K562 (cell line): ENCODE results near the gene MIEN1. TPM values are rescaled to one million over a fixed set of nuclear protein-coding genes. Genes with fewer than 3 reads are reported as not detected.

Experiments
- ATAC-seq: fragments of 200-7000 bp; cut with Tn5 transposase; 3 replicates; pipeline ENCODE4 v1.9.1; 2020; ENCODE audit warnings: moderate library complexity
- BruUV-seq: library from RNA; stranded (reverse); fragments of 400-500 nt; replicated peaks from 2 replicates; lab custom pipeline; 2021; lab: Mats Ljungman, UMichigan
- CTCF ChIA-PET: fragments of 300-600 bp; formaldehyde crosslinking; extraction: SDS; loops from one replicate; lab custom pipeline; 2021; ENCODE audit warnings: low intra/inter-chr PET ratio; lab: Yijun Ruan, JAX
- POLR2A ChIA-PET: fragments of 300-600, 350-650 bp; sonication (Branson Sonifier 250); formaldehyde crosslinking; extraction: SDS; loops from one replicate; lab custom pipeline; 2021; ENCODE audit warnings: antibody characterized with exemption, inconsistent platforms; lab: Yijun Ruan, JAX
- DNase-seq, 4 experiments: peaks; one replicate each; pipeline versions ENCODE4 v3.0.0 to v3.0.0-alpha.2; 2011 to 2018; ENCODE audit warnings: low spot score in 3 of 4, mixed read lengths in 3 of 4; ENCODE audit errors: extremely low read depth in 1 of 4
- FAIRE-seq: peaks from 2 replicates; lab custom pipeline; 2011; peaks lifted over from hg19 to GRCh38; lab: Jason Lieb, UNC
- H2AFZ ChIP-seq: 2 replicates; pipeline ENCODE4 v1.6.0; 2011; ENCODE audit warnings: low read depth, low read length, control low read depth, inconsistent platforms
- H3K27ac ChIP-seq: fragments of 200-600 bp; 3 replicates; pipeline ENCODE4 v1.8.0; 2011; ENCODE audit warnings: low read depth, mild to moderate bottlenecking, control low read depth, inconsistent platforms, low read length, moderate library complexity, mixed read lengths; ENCODE audit errors: extremely low read depth
- H3K27me3 ChIP-seq, 2 experiments: fragments of 300-600 bp in 1 of 2; 2 replicates in 1 of 2; 3 replicates in 1 of 2; pipeline versions ENCODE4 v1.6.0 to v1.8.0; 2011; ENCODE audit warnings: inconsistent platforms in 2 of 2, low read length in 2 of 2, mild to moderate bottlenecking in 1 of 2, mixed read lengths in 1 of 2, moderate library complexity in 1 of 2; ENCODE audit not compliant: control insufficient read depth in 2 of 2, insufficient read depth in 2 of 2
- H3K36me3 ChIP-seq: fragments of 300-600 bp; 3 replicates; pipeline ENCODE4 v1.8.0; 2011; ENCODE audit warnings: mild to moderate bottlenecking, low read length, inconsistent platforms; ENCODE audit not compliant: control insufficient read depth, insufficient read depth
- H3K4me1 ChIP-seq, 2 experiments: fragments of 200-600 bp in 1 of 2; replicated peaks in 1 of 2; 2 replicates in 1 of 2; 3 replicates in 1 of 2; pipeline versions ENCODE4 v1.5.1 to v1.8.0; 2011; ENCODE audit warnings: inconsistent platforms in 2 of 2, low read length in 2 of 2, mild to moderate bottlenecking in 1 of 2, mixed read lengths in 1 of 2, moderate library complexity in 1 of 2; ENCODE audit not compliant: control insufficient read depth in 2 of 2, insufficient read depth in 2 of 2
- H3K4me2 ChIP-seq: 2 replicates; pipeline ENCODE4 v1.6.1; 2011; ENCODE audit warnings: low read length, control low read depth, inconsistent platforms, mixed read lengths; ENCODE audit not compliant: insufficient read depth
- H3K4me3 ChIP-seq: fragments of 200-600 bp; sonication (generic), shearing (Covaris generic); 2 replicates; pipeline ENCODE4 v1.5.1; 2016; ENCODE audit warnings: control low read depth, inconsistent platforms
- H3K79me2 ChIP-seq: fragments of 200-600 bp; 3 replicates; pipeline ENCODE4 v1.8.0; 2011; ENCODE audit warnings: low read length, inconsistent platforms; ENCODE audit not compliant: control insufficient read depth, insufficient read depth
- H3K9ac ChIP-seq, 2 experiments: 2 replicates each; pipeline versions ENCODE4 v1.6.0 to v1.6.1; 2011; ENCODE audit warnings: low read depth in 2 of 2, low read length in 2 of 2, control low read depth in 1 of 2, inconsistent platforms in 1 of 2, mild to moderate bottlenecking in 1 of 2, mixed read lengths in 1 of 2; ENCODE audit not compliant: insufficient read depth in 1 of 2
- H3K9me1 ChIP-seq: one replicate; pipeline ENCODE4 v1.6.0; 2011; ENCODE audit warnings: inconsistent platforms, mild to moderate bottlenecking, low read length, moderate library complexity; ENCODE audit not compliant: control insufficient read depth, insufficient read depth
- H3K9me3 ChIP-seq: replicated peaks from 2 replicates; pipeline ENCODE4 v1.5.1; 2011; ENCODE audit warnings: low read depth, low read length, inconsistent platforms; ENCODE audit not compliant: control insufficient read depth, insufficient read depth
- H4K20me1 ChIP-seq: replicated peaks from 2 replicates; pipeline ENCODE4 v1.6.1; 2011; ENCODE audit warnings: low read length, inconsistent platforms, mixed read lengths; ENCODE audit not compliant: control insufficient read depth, insufficient read depth
- ARHGAP35 ChIP-seq: fragments of 450-650 bp; IDR thresholded peaks from 2 replicates; pipeline ENCODE4 v1.6.1; 2018; ENCODE audit not compliant: partially characterized antibody
- SRSF7 ChIP-seq: fragments of 200-400 bp; formaldehyde crosslinking; optimal IDR thresholded peaks from 2 replicates; pipeline ENCODE3; 2017; ENCODE audit warnings: mild to moderate bottlenecking, low read depth, low read length
- TEAD1 ChIP-seq, 2 experiments: fragments of 450-650 bp in 1 of 2; sonication (generic) in 1 of 2; formaldehyde crosslinking; IDR thresholded peaks; 2 replicates each; pipeline versions ENCODE4 v1.4.0 to v1.8.0; 2020 to 2022; ENCODE audit warnings: mild to moderate bottlenecking in 2 of 2, missing genetic modification reagents in 1 of 2
- ZKSCAN1 ChIP-seq: fragments of 150-350 bp; IDR thresholded peaks from 2 replicates; pipeline ENCODE4 v1.6.1; 2016; ENCODE audit warnings: low read depth, low read length
- ZNF766 ChIP-seq: fragments of 200-800 bp; sonication (Bioruptor generic); conservative IDR thresholded peaks from 2 replicates; pipeline ENCODE4 v1.6.1; 2016; ENCODE audit warnings: missing genetic modification characterization, missing compliant biosample characterization
- WGBS: fragments of 100-300 bp; shearing (Covaris generic); methylation state at CpG from one replicate; pipeline ENCODE4 v1.1.6; 2016; ENCODE audit warnings: low coverage, mixed read lengths; ENCODE audit not compliant: insufficient coverage; ENCODE audit errors: missing lambda C conversion rate; 5-methylcytosine and 5-hydroxymethylcytosine counted together
- in situ Hi-C: fragments of 300-500 bp; cut with MboI; formaldehyde crosslinking; loops from 4 replicates; pipeline ENCODE4 v1.15.0; 2018; ENCODE audit warnings: inconsistent platforms, mixed read lengths
- intact Hi-C: fragments of 100-400 bp; cut with micrococcal nuclease; formaldehyde crosslinking; loops from 2 replicates; pipeline ENCODE4 v1.14.2; 2022
- polyA plus RNA-seq, 8 experiments: library from polyadenylated mRNA; depleted of rRNA in 4 of 8; stranded (reverse) in 5 of 8; unstranded in 3 of 8; fragments of >200 nt; fragmentation: Nextera tagmentation in 2 of 8; fragmentation: Illumina TruSeq in 1 of 8; extraction: Ambion mirVana in 2 of 8; extraction: Trizol in 1 of 8; gene quantifications; 2 replicates each; pipeline versions ENCODE4 v1.2.1 to v1.2.3, GENCODE V29; 2011 to 2014; ENCODE audit warnings: inconsistent platforms in 1 of 8, missing spikeins in 1 of 8
- total RNA-seq, 7 experiments: library from RNA; depleted of rRNA in 6 of 7; stranded (reverse); fragments of >200 nt in 6 of 7; fragmentation: Illumina TruSeq in 2 of 7; extraction: Trizol in 2 of 7; gene quantifications; 2 replicates each; pipeline versions ENCODE4 v1.2.1 to v1.2.3, GENCODE V29; 2011 to 2021; ENCODE audit warnings: low replicate concordance in 1 of 7
- TF ChIP-seq, protein P1 (sequence below): sonication (generic); formaldehyde crosslinking; IDR thresholded peaks from 2 replicates; pipeline ENCODE4 v1.8.0; 2022; ENCODE audit warnings: mild to moderate bottlenecking, missing genetic modification reagents

MIEN1 gene
- total and polyA plus RNA-seq, 9 of the 15 experiments (the other 6 are each of a cell fraction or from before 2014, with no cell fraction given) = 61.3 to 142 (median 78.9) TPM

DNA sequence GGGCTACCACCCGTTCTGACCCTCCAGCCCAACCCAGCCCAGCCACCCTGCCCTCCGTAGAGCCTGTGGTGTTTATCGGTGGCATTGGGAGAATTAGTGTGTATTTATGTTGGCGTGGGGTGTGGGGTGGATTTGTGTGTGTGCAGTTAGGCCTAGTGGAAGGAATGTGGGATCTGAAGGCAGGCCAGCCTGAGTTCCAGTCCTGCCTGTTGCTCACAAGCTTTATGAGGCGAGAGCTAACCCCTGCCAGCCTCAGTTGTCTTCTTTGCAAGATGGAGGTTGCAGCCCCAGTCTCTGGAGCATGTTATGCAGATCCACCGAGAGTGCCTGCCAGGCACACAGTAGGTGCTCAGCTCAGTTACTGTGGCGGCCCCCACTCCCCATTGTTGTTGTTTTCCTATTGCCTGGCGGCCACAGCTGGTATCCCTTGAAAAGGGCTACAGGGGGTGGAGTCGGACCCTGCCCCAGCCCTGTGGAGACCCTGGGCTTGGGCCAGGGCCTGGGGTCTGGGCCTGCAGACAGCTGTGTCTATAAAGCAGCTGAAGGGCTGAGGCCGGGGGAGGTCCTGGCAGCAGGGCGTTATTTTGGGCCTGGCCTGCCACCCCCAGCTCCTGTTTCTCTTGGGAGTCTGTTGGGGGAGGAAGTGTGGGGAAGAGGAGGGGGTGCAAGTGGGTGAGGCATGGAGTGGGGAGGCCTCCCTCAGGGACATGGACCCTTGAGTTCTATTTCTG, 25.3 kb downstream of the MIEN1 start:
- H3K9me1 ChIP-seq = no peaks in the 10 kb centered on the region
- in situ Hi-C loops = no loop called here
- intact Hi-C loops = no loop called here
- ChIA-PET CTCF (no interaction called here), POLR2A (interaction anchor here (1.5 to 1.6 kb wide), 2 partner anchors 10 to 17 kb away, joined by 4 read pairs; partner anchors contain the start of gene PGAP3)
- H3K27me3 ChIP-seq = peaks cover 0 to under 1% of the 10 kb centered on the region in 2 experiments; a peak in 1 of 5 replicates
- no peaks in the 10 kb centered on the region; the same call in 1 of the 2 replicates for H4K20me1 ChIP-seq
- BruUV-seq = no TSS peak
- H3K4me1 ChIP-seq = peaks cover 0 to 30% of the 10 kb centered on the region in 2 experiments; a peak in 3 of 5 replicates
- no peak for DNase-seq
- H3K9me3 ChIP-seq = no peaks in the 10 kb centered on the region
- no peak overlapping the region for H3K4me2 ChIP-seq
- no peak overlapping the region for H3K4me3 ChIP-seq
- H2AFZ ChIP-seq = no peak overlapping the region
- no peaks in the 10 kb centered on the region for H3K79me2 ChIP-seq
- peak overlapping the region in 1 of 2 experiments; percentile 59; a peak in 2 of 4 replicates for H3K9ac ChIP-seq
- no peaks in the 10 kb centered on the region for H3K36me3 ChIP-seq
- ATAC-seq = no peak
- whole genome bisulfite sequencing = 42% methylated on average over 10 of the region's 11 CpGs
- H3K27ac ChIP-seq = no peak overlapping the region
- no peak for FAIRE-seq
- TF ChIP-seq ZNF766 (no peak), TEAD1 (CRISPR knock-in tag; IDR thresholded peaks at IDR 0.05) (peak in 1 of 2 experiments; percentile 66; a peak in 1 of 4 replicates), ZKSCAN1 (peak; percentile 85), ARHGAP35 (no peak), SRSF7 (no peak)
- TF ChIP-seq, protein P1, sequence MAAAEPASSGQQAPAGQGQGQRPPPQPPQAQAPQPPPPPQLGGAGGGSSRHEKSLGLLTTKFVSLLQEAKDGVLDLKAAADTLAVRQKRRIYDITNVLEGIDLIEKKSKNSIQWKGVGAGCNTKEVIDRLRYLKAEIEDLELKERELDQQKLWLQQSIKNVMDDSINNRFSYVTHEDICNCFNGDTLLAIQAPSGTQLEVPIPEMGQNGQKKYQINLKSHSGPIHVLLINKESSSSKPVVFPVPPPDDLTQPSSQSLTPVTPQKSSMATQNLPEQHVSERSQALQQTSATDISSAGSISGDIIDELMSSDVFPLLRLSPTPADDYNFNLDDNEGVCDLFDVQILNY (CRISPR knock-in tag) = no peak
